Liver (tissue), 9 donors: ENCODE measurements around the gene SNX14. TPM values are rescaled to one million over a fixed set of nuclear protein-coding genes. Genes with fewer than 3 reads are reported as not detected.

Experiments
- DNase-seq: peaks from one replicate; pipeline ENCODE4 v3.0.0-alpha.2; 2017; ENCODE audit warnings: low spot score
- H3K27ac ChIP-seq, 2 donors: one replicate each; pipeline ENCODE4 v1.7.0; 2013; ENCODE audit warnings: inconsistent platforms in 2 of 2, low read length in 2 of 2, control low read depth in 1 of 2, low read depth in 1 of 2, mild to moderate bottlenecking in 1 of 2
- H3K27me3 ChIP-seq, 4 donors: one replicate each; pipeline versions ENCODE4 v1.6.1 to v1.7.0; 2013; ENCODE audit warnings: low read length in 3 of 4, inconsistent platforms in 1 of 4, mild to moderate bottlenecking in 1 of 4, moderate library complexity in 1 of 4; ENCODE audit not compliant: control insufficient read depth in 4 of 4, insufficient read depth in 4 of 4
- H3K36me3 ChIP-seq, 4 donors: one replicate each; pipeline versions ENCODE4 v1.6.1 to v1.7.0; 2013; ENCODE audit warnings: low read length in 3 of 4, mild to moderate bottlenecking in 3 of 4, low read depth in 1 of 4, moderate library complexity in 1 of 4; ENCODE audit not compliant: control insufficient read depth in 4 of 4, insufficient read depth in 3 of 4
- H3K4me1 ChIP-seq, 4 donors: one replicate each; pipeline versions ENCODE4 v1.6.1 to v1.7.0; 2013; ENCODE audit warnings: low read length in 3 of 4, mild to moderate bottlenecking in 3 of 4, moderate library complexity in 1 of 4; ENCODE audit not compliant: control insufficient read depth in 4 of 4, insufficient read depth in 4 of 4
- H3K4me3 ChIP-seq, 3 donors: one replicate each; pipeline versions ENCODE4 v1.6.1 to v1.7.0; 2013; ENCODE audit warnings: low read length in 3 of 3, control low read depth in 1 of 3, low read depth in 1 of 3, mild to moderate bottlenecking in 1 of 3
- H3K9ac ChIP-seq, 2 donors: one replicate each; pipeline ENCODE4 v1.7.0; 2013; ENCODE audit warnings: low read length in 2 of 2, mild to moderate bottlenecking in 2 of 2, moderate library complexity in 2 of 2, control low read depth in 1 of 2, low read depth in 1 of 2
- H3K9me3 ChIP-seq, 4 donors: one replicate each; pipeline versions ENCODE4 v1.6.1 to v1.7.0; 2013; ENCODE audit warnings: low read length in 3 of 4; ENCODE audit not compliant: control insufficient read depth in 4 of 4
- EGR1 ChIP-seq, 2 donors: IDR thresholded peaks; 2 replicates each; pipeline ENCODE4 v1.6.1; 2016 to 2018; ENCODE audit warnings: antibody characterized with exemption in 2 of 2, low read depth in 2 of 2
- FOXA1 ChIP-seq: IDR thresholded peaks from 2 replicates; pipeline ENCODE4 v1.6.1; 2016; ENCODE audit warnings: antibody characterized with exemption
- FOXA2 ChIP-seq: IDR thresholded peaks from 2 replicates; pipeline ENCODE4 v1.6.1; 2016; ENCODE audit warnings: antibody characterized with exemption
- GABPA ChIP-seq, 2 donors: IDR thresholded peaks in 1 of 2; conservative IDR thresholded peaks in 1 of 2; 2 replicates each; pipeline ENCODE4 v1.6.1; 2016; ENCODE audit warnings: antibody characterized with exemption in 2 of 2, mild to moderate bottlenecking in 1 of 2, moderate library complexity in 1 of 2
- HNF4A ChIP-seq, 2 donors: conservative IDR thresholded peaks; 2 replicates each; pipeline ENCODE4 v1.6.1; 2016; ENCODE audit warnings: antibody characterized with exemption in 2 of 2, mild to moderate bottlenecking in 2 of 2
- HNF4G ChIP-seq: IDR thresholded peaks from 2 replicates; pipeline ENCODE4 v1.6.1; 2016; ENCODE audit warnings: antibody characterized with exemption
- JUND ChIP-seq, 2 donors: IDR thresholded peaks; 2 replicates each; pipeline ENCODE4 v1.6.1; 2016; ENCODE audit warnings: antibody characterized with exemption in 2 of 2
- NR2F2 ChIP-seq: IDR thresholded peaks from 2 replicates; pipeline ENCODE4 v1.6.1; 2016; ENCODE audit warnings: antibody characterized with exemption
- RAD21 ChIP-seq, 2 donors: IDR thresholded peaks; 2 replicates each; pipeline ENCODE4 v1.6.1; 2016; ENCODE audit warnings: antibody characterized with exemption in 2 of 2, mild to moderate bottlenecking in 2 of 2
- RXRA ChIP-seq, 2 donors: IDR thresholded peaks; 2 replicates each; pipeline ENCODE4 v1.6.1; 2017 to 2018; ENCODE audit warnings: antibody characterized with exemption in 2 of 2, mild to moderate bottlenecking in 1 of 2
- SP1 ChIP-seq: IDR thresholded peaks from 2 replicates; pipeline ENCODE4 v1.6.1; 2018; ENCODE audit warnings: antibody characterized with exemption, mild to moderate bottlenecking
- TAF1 ChIP-seq: conservative IDR thresholded peaks from 2 replicates; pipeline ENCODE4 v1.6.1; 2016; ENCODE audit warnings: antibody characterized with exemption, mild to moderate bottlenecking
- YY1 ChIP-seq: IDR thresholded peaks from 2 replicates; pipeline ENCODE4 v1.6.1; 2016; ENCODE audit warnings: antibody characterized with exemption, mild to moderate bottlenecking
- WGBS: extraction: QIAGEN DNeasy Blood & Tissue Kit; methylation state at CpG from one replicate; pipeline ENCODE4 v1.1.7; 2013; 5-methylcytosine and 5-hydroxymethylcytosine counted together
- polyA plus RNA-seq, 2 donors: library from polyadenylated mRNA; stranded (reverse) in 1 of 2; unstranded in 1 of 2; fragments of 200-250 nt in 1 of 2; fragments of >200 nt in 1 of 2; fragmentation: Nextera tagmentation in 1 of 2; extraction: Ambion mirVana in 1 of 2; gene quantifications; one replicate each; pipeline versions ENCODE4 v1.2.1 to v1.2.3, GENCODE V29; 2013 to 2015
- total RNA-seq, 2 donors: library from RNA; depleted of rRNA; stranded (reverse); fragments of >200 nt; gene quantifications; one replicate each; pipeline ENCODE4 v1.2.3, GENCODE V29; 2014
- TF ChIP-seq, protein P1 (sequence below): IDR thresholded peaks from 2 replicates; pipeline ENCODE4 v1.6.1; 2016; ENCODE audit warnings: antibody characterized with exemption
- TF ChIP-seq, protein P2 (sequence below): IDR thresholded peaks from 2 replicates; pipeline ENCODE4 v1.6.1; 2016; ENCODE audit warnings: antibody characterized with exemption
- TF ChIP-seq, protein P3 (sequence below): IDR thresholded peaks from 2 replicates; pipeline ENCODE4 v1.6.1; 2016; ENCODE audit warnings: antibody characterized with exemption
- TF ChIP-seq, protein P4 (sequence below): fragments of 150-350 bp; IDR thresholded peaks from 2 replicates; pipeline ENCODE4 v1.5.1; 2017; ENCODE audit warnings: improper control_type of control experiment, low read depth, low read length; ENCODE audit not compliant: missing input control
- donor health status: healthy.
- donor health status: healthy.
- donor health status: healthy.
- donor health status: healthy.
- donor health status: healthy.

Gene SNX14
- total and polyA plus RNA-seq, 4 donors = 30.5 to 79.1 (median 52.7) TPM

DNA sequence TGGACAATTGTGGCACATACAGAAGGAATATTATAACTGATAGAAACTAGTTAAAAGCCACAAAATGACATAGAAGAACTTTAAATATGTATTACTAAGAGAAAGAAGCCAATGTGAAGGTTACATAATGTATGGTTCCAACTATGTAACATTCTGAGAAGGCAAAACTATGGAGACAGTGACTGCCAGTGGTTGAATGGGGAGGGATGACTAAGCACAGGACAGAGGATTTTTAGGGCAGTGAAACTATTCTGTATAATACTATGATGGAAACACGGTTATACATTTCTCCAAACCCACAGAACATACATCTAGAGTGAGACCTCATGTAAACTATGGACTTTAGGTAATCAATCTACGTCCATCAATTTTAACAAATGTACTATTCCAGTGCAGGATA lies 26.6 kb upstream of the SNX14 start (continued):
- TF ChIP-seq, protein P1, sequence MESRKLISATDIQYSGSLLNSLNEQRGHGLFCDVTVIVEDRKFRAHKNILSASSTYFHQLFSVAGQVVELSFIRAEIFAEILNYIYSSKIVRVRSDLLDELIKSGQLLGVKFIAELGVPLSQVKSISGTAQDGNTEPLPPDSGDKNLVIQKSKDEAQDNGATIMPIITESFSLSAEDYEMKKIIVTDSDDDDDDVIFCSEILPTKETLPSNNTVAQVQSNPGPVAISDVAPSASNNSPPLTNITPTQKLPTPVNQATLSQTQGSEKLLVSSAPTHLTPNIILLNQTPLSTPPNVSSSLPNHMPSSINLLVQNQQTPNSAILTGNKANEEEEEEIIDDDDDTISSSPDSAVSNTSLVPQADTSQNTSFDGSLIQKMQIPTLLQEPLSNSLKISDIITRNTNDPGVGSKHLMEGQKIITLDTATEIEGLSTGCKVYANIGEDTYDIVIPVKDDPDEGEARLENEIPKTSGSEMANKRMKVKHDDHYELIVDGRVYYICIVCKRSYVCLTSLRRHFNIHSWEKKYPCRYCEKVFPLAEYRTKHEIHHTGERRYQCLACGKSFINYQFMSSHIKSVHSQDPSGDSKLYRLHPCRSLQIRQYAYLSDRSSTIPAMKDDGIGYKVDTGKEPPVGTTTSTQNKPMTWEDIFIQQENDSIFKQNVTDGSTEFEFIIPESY = no peak

DNA sequence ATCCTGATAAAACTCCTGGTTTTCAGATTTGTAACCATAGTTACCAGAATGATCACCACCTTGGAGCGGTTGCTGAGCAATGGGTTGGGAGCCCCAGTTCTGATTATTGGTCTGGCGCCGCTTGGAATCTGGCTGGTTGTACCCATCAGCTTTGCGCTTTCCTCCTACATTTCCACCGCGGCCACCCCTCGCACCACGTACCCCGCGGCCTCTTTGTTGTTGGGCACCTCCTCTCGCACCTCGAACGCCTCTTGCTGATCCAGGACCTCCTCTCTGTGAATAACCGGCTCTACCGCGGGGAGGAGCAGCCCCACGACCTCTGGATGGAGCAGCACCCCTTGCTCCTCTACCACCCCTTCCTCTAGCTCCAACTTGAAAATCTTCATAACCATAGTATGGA lies 21.1 kb upstream of the SNX14 start:
- H3K9ac ChIP-seq = no peak overlapping the region
- peaks cover 11 to 62% (median 57%) of the 10 kb centered on the region in 4 donors for H3K36me3 ChIP-seq
- no peak overlapping the region for H3K27ac ChIP-seq
- H3K4me3 ChIP-seq = no peak overlapping the region
- peaks cover 0 to 2% (median 0%) of the 10 kb centered on the region in 4 donors for H3K4me1 ChIP-seq
- H3K9me3 ChIP-seq = no peaks in the 10 kb centered on the region
- no peak for DNase-seq
- 98% methylated on average over 17 of the region's 17 CpGs for WGBS
- TF ChIP-seq EGR1 (IDR thresholded peaks at IDR 0.05; ENCODE audit: low read depth in 2 of 2) (no peak), JUND (IDR thresholded peaks at IDR 0.05) (no peak), YY1 (no peak)
- TF ChIP-seq, protein P2, sequence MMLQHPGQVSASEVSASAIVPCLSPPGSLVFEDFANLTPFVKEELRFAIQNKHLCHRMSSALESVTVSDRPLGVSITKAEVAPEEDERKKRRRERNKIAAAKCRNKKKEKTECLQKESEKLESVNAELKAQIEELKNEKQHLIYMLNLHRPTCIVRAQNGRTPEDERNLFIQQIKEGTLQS = no peak
- H3K27me3 ChIP-seq = no peaks in the 10 kb centered on the region

DNA sequence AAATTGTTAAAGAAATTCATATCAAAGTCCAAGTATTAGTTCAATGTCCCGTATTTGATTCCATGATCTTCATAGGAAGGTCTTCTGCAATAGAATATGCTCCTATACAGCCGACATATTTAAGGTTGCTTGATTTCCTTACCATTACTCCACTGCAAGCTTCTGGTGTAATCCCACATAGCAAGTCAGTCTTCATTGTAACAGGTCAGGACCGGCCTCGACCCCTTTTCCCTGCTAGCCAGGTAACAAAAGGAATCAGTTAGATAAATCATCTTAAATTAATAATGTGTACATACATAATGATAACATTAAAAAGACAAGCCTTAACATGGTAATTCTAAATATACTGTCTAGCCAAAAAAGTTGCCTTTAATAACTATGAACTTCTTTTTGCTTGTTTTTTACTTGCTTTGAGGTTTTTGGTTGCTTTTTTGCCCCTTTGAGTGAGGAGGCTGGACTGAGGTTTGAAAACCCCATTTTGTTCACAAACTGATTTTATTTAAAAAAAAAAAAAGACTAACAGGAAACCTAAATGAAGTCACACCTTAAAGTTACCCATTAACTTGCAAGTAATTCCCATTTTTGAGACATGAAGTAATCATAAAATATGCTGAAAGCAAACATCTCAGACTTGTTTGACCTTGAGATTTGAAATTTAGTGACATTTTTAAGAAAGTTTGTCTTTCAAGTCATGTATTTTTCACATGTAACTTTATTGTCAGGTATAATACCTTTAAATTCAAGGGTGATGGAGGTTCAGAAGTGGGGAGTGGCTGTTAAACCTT lies 19.2 kb upstream of the SNX14 start:
- no peak overlapping the region for H3K4me3 ChIP-seq
- 96% methylated on average over 4 of the region's 4 CpGs for WGBS
- no peak for DNase-seq
- no peaks in the 10 kb centered on the region for H3K9me3 ChIP-seq
- peaks cover 0 to 7% (median under 1%) of the 10 kb centered on the region in 4 donors for H3K4me1 ChIP-seq
- no peak for TF ChIP-seq TAF1
- no peak for TF ChIP-seq GABPA (IDR thresholded peaks at IDR 0.05 in 1 of 2, conservative IDR thresholded peaks at IDR 0.05 in 1 of 2)
- TF ChIP-seq RAD21 (IDR thresholded peaks at IDR 0.05) = no peak
- no peak overlapping the region for H3K9ac ChIP-seq
- H3K27ac ChIP-seq = no peak overlapping the region
- no peaks in the 10 kb centered on the region for H3K27me3 ChIP-seq
- H3K36me3 ChIP-seq = peaks cover 10 to 56% (median 45%) of the 10 kb centered on the region in 4 donors

DNA sequence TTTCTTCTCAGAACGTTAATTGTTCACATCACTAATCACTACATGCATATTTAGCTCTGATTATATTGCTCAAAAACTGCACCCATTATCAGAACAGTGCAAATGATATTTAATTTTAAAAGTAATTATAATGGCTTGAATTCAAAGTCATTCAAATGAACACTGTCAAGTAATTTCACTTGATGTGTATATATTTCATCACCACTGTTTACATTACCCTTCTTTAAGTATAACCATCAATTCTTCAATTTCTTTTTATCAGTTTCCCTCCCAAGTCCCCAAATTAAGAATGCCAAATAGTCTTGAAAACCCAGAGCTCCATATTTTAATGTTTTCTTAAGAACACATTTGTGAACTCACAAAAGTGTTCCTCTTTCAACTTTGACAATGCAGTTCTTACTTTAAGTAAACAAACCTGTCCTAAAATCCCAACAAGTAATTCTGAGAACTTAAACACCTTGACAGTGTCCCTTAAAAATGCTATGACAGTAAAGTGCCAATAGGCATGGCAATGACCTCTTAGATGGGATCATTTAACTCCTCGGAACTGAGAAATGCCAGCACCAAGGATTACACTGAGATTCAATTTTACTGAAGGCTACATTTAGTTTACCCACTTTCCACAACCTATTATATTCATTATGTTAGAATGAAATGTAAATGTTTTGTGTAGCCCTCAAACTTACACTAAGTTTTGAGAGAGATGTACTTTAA lies 16.7 kb upstream of the SNX14 start:
- no peak for TF ChIP-seq GABPA (IDR thresholded peaks at IDR 0.05 in 1 of 2, conservative IDR thresholded peaks at IDR 0.05 in 1 of 2)
- no peak for TF ChIP-seq SP1
- no peak for TF ChIP-seq RAD21 (IDR thresholded peaks at IDR 0.05)
- TF ChIP-seq NR2F2 = no peak
- no peak for TF ChIP-seq EGR1 (IDR thresholded peaks at IDR 0.05; ENCODE audit: low read depth in 2 of 2)
- TF ChIP-seq, protein P3, sequence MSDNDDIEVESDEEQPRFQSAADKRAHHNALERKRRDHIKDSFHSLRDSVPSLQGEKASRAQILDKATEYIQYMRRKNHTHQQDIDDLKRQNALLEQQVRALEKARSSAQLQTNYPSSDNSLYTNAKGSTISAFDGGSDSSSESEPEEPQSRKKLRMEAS = no peak
- TF ChIP-seq TAF1 = no peak
- TF ChIP-seq, protein P4, sequence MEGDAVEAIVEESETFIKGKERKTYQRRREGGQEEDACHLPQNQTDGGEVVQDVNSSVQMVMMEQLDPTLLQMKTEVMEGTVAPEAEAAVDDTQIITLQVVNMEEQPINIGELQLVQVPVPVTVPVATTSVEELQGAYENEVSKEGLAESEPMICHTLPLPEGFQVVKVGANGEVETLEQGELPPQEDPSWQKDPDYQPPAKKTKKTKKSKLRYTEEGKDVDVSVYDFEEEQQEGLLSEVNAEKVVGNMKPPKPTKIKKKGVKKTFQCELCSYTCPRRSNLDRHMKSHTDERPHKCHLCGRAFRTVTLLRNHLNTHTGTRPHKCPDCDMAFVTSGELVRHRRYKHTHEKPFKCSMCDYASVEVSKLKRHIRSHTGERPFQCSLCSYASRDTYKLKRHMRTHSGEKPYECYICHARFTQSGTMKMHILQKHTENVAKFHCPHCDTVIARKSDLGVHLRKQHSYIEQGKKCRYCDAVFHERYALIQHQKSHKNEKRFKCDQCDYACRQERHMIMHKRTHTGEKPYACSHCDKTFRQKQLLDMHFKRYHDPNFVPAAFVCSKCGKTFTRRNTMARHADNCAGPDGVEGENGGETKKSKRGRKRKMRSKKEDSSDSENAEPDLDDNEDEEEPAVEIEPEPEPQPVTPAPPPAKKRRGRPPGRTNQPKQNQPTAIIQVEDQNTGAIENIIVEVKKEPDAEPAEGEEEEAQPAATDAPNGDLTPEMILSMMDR = no peak
- TF ChIP-seq, protein P2 = no peak
- no peak for TF ChIP-seq YY1
- TF ChIP-seq RXRA (IDR thresholded peaks at IDR 0.05) = no peak
- no peak for TF ChIP-seq HNF4A (conservative IDR thresholded peaks at IDR 0.05)
- TF ChIP-seq JUND (IDR thresholded peaks at IDR 0.05) = no peak
- no peak for TF ChIP-seq HNF4G
- TF ChIP-seq, protein P1 = no peak
- no peak for TF ChIP-seq FOXA1
- TF ChIP-seq FOXA2 = no peak
- no peak for DNase-seq
- Histone ChIP-seq H3K27me3 (no peaks in the 10 kb centered on the region), H3K4me3 (no peak overlapping the region), H3K9me3 (no peaks in the 10 kb centered on the region), H3K36me3 (peaks cover 7 to 38% (median 32%) of the 10 kb centered on the region in 4 donors), H3K27ac (no peak overlapping the region), H3K9ac (no peak overlapping the region), H3K4me1 (peaks cover 0 to 7% (median under 1%) of the 10 kb centered on the region in 4 donors)
- WGBS = 93% methylated on average over 2 of the region's 2 CpGs
